Fibroblast of lung (primary cell): ENCODE measurements around the gene PRKRA. TPM values are rescaled to one million over a fixed set of nuclear protein-coding genes. Genes with fewer than 3 reads are reported as not detected.
"Not testable (repeated sequence)": the region's sequence is repeated elsewhere in the genome, so short reads cannot be mapped to it uniquely, and the experiment has no call there.

Experiments
- DNase-seq, 2 donors: peaks; one replicate each; pipeline versions ENCODE4 v3.0.0 to v3.0.0-alpha.2; 2010; ENCODE audit warnings: low read depth in 2 of 2
- H2AFZ ChIP-seq: 2 replicates; pipeline ENCODE4 v1.5.1; 2012; ENCODE audit warnings: low read length, control low read depth, inconsistent platforms
- H3K27ac ChIP-seq: 2 replicates; pipeline ENCODE4 v1.5.1; 2011; ENCODE audit warnings: low read length, control low read depth; ENCODE audit not compliant: insufficient read depth
- H3K27me3 ChIP-seq: 2 replicates; pipeline ENCODE4 v1.5.1; 2011; ENCODE audit warnings: mild to moderate bottlenecking, low read length; ENCODE audit not compliant: control insufficient read depth, insufficient read depth
- H3K36me3 ChIP-seq: 2 replicates; pipeline ENCODE4 v1.5.1; 2011; ENCODE audit warnings: low read length; ENCODE audit not compliant: control insufficient read depth, insufficient read depth
- H3K4me1 ChIP-seq: 2 replicates; pipeline ENCODE4 v1.5.1; 2011; ENCODE audit warnings: low read length; ENCODE audit not compliant: control insufficient read depth, insufficient read depth; ENCODE audit errors: extremely low read depth
- H3K4me2 ChIP-seq: 2 replicates; pipeline ENCODE4 v1.5.1; 2011; ENCODE audit warnings: low read length, control low read depth; ENCODE audit not compliant: insufficient read depth; ENCODE audit errors: extremely low read depth
- H3K4me3 ChIP-seq, 4 experiments: fragments of 200-600 bp in 1 of 4; sonication (generic) in 1 of 4; replicated peaks in 1 of 4; 2 replicates each; pipeline ENCODE4 v1.5.1; 2011 to 2016; ENCODE audit warnings: low read length in 4 of 4, low read depth in 3 of 4, mild to moderate bottlenecking in 3 of 4, control low read depth in 2 of 4, inconsistent platforms in 1 of 4, mixed read lengths in 1 of 4; ENCODE audit not compliant: insufficient read depth in 1 of 4; ENCODE audit errors: control extremely low read depth in 1 of 4
- H3K79me2 ChIP-seq: 2 replicates; pipeline ENCODE4 v1.5.1; 2012; ENCODE audit warnings: mild to moderate bottlenecking, low read length, inconsistent platforms; ENCODE audit not compliant: control insufficient read depth, insufficient read depth
- H3K9ac ChIP-seq: 2 replicates; pipeline ENCODE4 v1.5.1; 2011; ENCODE audit warnings: mild to moderate bottlenecking, low read length, control low read depth; ENCODE audit not compliant: insufficient read depth
- H3K9me3 ChIP-seq: 2 replicates; pipeline ENCODE4 v1.5.1; 2012; ENCODE audit warnings: low read depth, low read length; ENCODE audit not compliant: control insufficient read depth, insufficient read depth
- H4K20me1 ChIP-seq: 2 replicates; pipeline ENCODE4 v1.5.1; 2011; ENCODE audit warnings: low read length; ENCODE audit not compliant: control insufficient read depth, insufficient read depth; ENCODE audit errors: extremely low read depth
- CTCF ChIP-seq, 2 donors: IDR thresholded peaks in 1 of 2; conservative IDR thresholded peaks in 1 of 2; 1 replicate in 1 of 2; 2 replicates in 1 of 2; pipeline ENCODE4 v1.5.1; 2011 to 2012; ENCODE audit warnings: low read length in 2 of 2, control low read depth in 1 of 2, inconsistent platforms in 1 of 2, low read depth in 1 of 2, mild to moderate bottlenecking in 1 of 2
- EZH2 ChIP-seq: IDR thresholded peaks from 2 replicates; pipeline ENCODE4 v1.5.1; 2012; ENCODE audit warnings: low read length, control low read depth, mild to moderate bottlenecking; ENCODE audit errors: missing control alignments
- polyA plus RNA-seq, 2 donors: library from polyadenylated mRNA; depleted of rRNA in 1 of 2; stranded (reverse) in 1 of 2; unstranded in 1 of 2; fragments of >200 nt; gene quantifications; 2 replicates each; pipeline ENCODE4 v1.2.1, GENCODE V29; 2011 to 2012; ENCODE audit warnings: missing spikeins in 1 of 2
- total RNA-seq: library from RNA; depleted of rRNA; stranded (reverse); fragments of >200 nt; gene quantifications from 2 replicates; pipeline ENCODE4 v1.2.1, GENCODE V29; 2014

Gene PRKRA
- total and polyA plus RNA-seq, 2 donors (not counting 1 experiment from before 2014, with no cell fraction given), result 40.5 to 54.6 TPM

GRCh38 chr2:178427458-178427857 lies 23.5 kb downstream of the PRKRA start:
- no peak overlapping the region for H3K4me3 ChIP-seq
- no peak overlapping the region for H3K4me2 ChIP-seq
- H3K79me2 ChIP-seq, result no peaks in the 10 kb centered on the region
- TF ChIP-seq CTCF (conservative IDR thresholded peaks at IDR 0.05 in 1 of 2, IDR thresholded peaks at IDR 0.05 in 1 of 2; ENCODE audit: low read depth in 1 of 2, low read length in 2 of 2), result no peak
- no peak for TF ChIP-seq EZH2
- no peaks in the 10 kb centered on the region for H3K4me1 ChIP-seq
- no peaks in the 10 kb centered on the region for H3K9me3 ChIP-seq
- no peak for DNase-seq
- H3K9ac ChIP-seq, result no peak overlapping the region
- H4K20me1 ChIP-seq, result no peaks in the 10 kb centered on the region
- H3K27me3 ChIP-seq, result no peaks in the 10 kb centered on the region
- no peak overlapping the region for H3K27ac ChIP-seq
- H2AFZ ChIP-seq, result no peak overlapping the region
- no peaks in the 10 kb centered on the region for H3K36me3 ChIP-seq

- H3K36me3 ChIP-seq, result no peaks in the 10 kb centered on the region
- DNase-seq, result peak in 1 of 2 donors; percentile 57
- no peaks in the 10 kb centered on the region for H3K4me1 ChIP-seq
- H4K20me1 ChIP-seq, result no peaks in the 10 kb centered on the region
- no peak overlapping the region for H2AFZ ChIP-seq
- no peak overlapping the region for H3K27ac ChIP-seq
- H3K4me2 ChIP-seq, result no peak overlapping the region
- no peaks in the 10 kb centered on the region for H3K9me3 ChIP-seq
- no peak overlapping the region for H3K4me3 ChIP-seq
- TF ChIP-seq CTCF (conservative IDR thresholded peaks at IDR 0.05 in 1 of 2, IDR thresholded peaks at IDR 0.05 in 1 of 2; ENCODE audit: low read depth in 1 of 2, low read length in 2 of 2), result no peak
- TF ChIP-seq EZH2, result no peak
- no peaks in the 10 kb centered on the region for H3K27me3 ChIP-seq
- H3K9ac ChIP-seq, result no peak overlapping the region
- no peaks in the 10 kb centered on the region for H3K79me2 ChIP-seq
These were observed 24.6 kb downstream of the PRKRA start for GRCh38 chr2:178426388-178426787.

GRCh38 chr2:178425255-178425827 lies 25.6 kb downstream of the PRKRA start:
- H3K4me3 ChIP-seq, result no peak overlapping the region
- DNase-seq, result no peak
- H3K9me3 ChIP-seq, result no peaks in the 10 kb centered on the region
- H2AFZ ChIP-seq, result no peak overlapping the region
- no peaks in the 10 kb centered on the region for H3K36me3 ChIP-seq
- H3K4me1 ChIP-seq, result no peaks in the 10 kb centered on the region
- H4K20me1 ChIP-seq, result no peaks in the 10 kb centered on the region
- H3K79me2 ChIP-seq, result no peaks in the 10 kb centered on the region
- H3K4me2 ChIP-seq, result no peak overlapping the region
- no peak overlapping the region for H3K9ac ChIP-seq
- no peak overlapping the region for H3K27ac ChIP-seq
- H3K27me3 ChIP-seq, result no peaks in the 10 kb centered on the region
- TF ChIP-seq EZH2, result no peak

- H3K9ac ChIP-seq, H3K27me3 ChIP-seq, H3K36me3 ChIP-seq, H3K4me1 ChIP-seq, H3K27ac ChIP-seq, H3K79me2 ChIP-seq, H2AFZ ChIP-seq, H4K20me1 ChIP-seq, H3K4me3 ChIP-seq, DNase-seq, H3K4me2 ChIP-seq, H3K9me3 ChIP-seq: not testable (repeated sequence)
These were observed 27.2 kb downstream of the PRKRA start for GRCh38 chr2:178423746-178424145.
